RWPE1 (cell line): ENCODE measurements around the gene ASMT.
"Not testable (repeated sequence)": the region's sequence is repeated elsewhere in the genome, so short reads cannot be mapped to it uniquely, and the experiment has no call there.

ENCODE experiments used
- CTCF ChIA-PET: fragments of 350-600 bp; sonication (Branson Sonifier 250); formaldehyde crosslinking; extraction: SDS; loops from one replicate; lab custom pipeline; 2021; lab: Yijun Ruan, JAX
- POLR2A ChIA-PET: fragments of 400-600 bp; formaldehyde crosslinking; extraction: SDS; loops from one replicate; lab custom pipeline; 2020; ENCODE audit warnings: antibody characterized with exemption; ENCODE audit not compliant: low non-redundant PET; lab: Yijun Ruan, JAX
- DNase-seq: peaks from one replicate; pipeline ENCODE4 v3.0.0; 2012; ENCODE audit warnings: low spot score
- H3K27ac ChIP-seq: fragments of 450-650 bp; 2 replicates; pipeline ENCODE4 v1.5.1; 2017
- TF ChIP-seq, protein P1 (sequence below): fragments of 450-650 bp; conservative IDR thresholded peaks from 2 replicates; pipeline ENCODE4 v1.5.1; 2017; ENCODE audit warnings: low read depth, mild to moderate bottlenecking

Gene ASMT

DNA sequence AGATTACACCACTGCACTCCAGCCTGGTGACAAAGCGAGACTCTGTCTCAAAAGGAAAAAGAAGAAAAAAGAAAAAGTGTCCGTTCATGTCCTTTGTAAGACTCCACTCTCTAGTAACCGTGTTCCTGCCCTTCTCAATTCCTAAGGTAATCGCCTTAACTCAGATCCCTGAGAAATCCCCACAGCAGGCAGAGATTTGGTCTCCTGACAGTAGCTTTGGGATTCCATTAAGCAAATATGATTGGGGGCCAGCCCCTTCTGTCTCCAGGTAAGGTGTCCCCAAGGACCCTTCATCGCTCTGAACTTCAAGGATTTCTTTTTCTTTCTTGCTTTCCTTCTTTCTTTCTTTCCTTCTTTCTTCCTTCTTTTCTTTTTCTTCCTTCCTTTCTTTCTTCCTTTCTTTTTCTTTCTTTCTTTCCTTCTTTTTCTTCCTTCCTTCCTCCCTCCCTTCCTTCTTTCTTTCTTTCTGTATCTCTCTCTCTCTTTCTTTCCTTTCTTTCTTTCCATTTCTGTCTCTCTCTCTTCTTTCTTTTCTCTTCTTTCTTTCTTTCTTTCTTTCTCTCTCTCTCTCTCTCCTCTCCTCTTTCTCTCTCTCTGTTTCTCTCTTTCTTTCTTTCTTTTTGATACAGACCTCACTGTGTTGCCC lies 2.1 kb upstream of the ASMT start:
- TF ChIP-seq, protein P1, sequence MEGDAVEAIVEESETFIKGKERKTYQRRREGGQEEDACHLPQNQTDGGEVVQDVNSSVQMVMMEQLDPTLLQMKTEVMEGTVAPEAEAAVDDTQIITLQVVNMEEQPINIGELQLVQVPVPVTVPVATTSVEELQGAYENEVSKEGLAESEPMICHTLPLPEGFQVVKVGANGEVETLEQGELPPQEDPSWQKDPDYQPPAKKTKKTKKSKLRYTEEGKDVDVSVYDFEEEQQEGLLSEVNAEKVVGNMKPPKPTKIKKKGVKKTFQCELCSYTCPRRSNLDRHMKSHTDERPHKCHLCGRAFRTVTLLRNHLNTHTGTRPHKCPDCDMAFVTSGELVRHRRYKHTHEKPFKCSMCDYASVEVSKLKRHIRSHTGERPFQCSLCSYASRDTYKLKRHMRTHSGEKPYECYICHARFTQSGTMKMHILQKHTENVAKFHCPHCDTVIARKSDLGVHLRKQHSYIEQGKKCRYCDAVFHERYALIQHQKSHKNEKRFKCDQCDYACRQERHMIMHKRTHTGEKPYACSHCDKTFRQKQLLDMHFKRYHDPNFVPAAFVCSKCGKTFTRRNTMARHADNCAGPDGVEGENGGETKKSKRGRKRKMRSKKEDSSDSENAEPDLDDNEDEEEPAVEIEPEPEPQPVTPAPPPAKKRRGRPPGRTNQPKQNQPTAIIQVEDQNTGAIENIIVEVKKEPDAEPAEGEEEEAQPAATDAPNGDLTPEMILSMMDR = no peak
- no peak overlapping the region for H3K27ac ChIP-seq
- ChIA-PET POLR2A (no interaction called here), CTCF (no interaction called here)
- DNase-seq = no peak

DNA sequence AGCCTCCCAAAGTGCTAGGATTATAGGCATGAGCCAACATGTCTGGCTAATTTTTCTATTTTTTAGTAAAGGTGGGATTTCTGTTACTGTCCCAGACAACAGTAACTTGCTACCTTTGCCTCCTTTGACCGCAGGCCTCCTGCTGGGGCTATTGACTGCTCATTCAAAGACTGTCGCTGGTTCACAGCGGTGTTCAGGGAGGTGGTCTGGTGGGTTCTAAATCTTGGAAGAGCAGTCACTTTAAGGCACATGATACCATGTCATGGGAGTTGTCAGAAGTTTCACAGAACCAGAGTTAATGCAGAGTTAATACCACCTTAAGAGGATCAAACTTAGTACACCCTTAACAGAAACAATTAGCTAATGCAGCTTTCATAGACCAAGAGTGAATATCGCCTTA lies 3.8 kb downstream of the ASMT start:
- ChIA-PET CTCF (no interaction called here), POLR2A (no interaction called here)
- TF ChIP-seq, protein P1 = no peak
- no peak overlapping the region for H3K27ac ChIP-seq
- no peak for DNase-seq

DNA sequence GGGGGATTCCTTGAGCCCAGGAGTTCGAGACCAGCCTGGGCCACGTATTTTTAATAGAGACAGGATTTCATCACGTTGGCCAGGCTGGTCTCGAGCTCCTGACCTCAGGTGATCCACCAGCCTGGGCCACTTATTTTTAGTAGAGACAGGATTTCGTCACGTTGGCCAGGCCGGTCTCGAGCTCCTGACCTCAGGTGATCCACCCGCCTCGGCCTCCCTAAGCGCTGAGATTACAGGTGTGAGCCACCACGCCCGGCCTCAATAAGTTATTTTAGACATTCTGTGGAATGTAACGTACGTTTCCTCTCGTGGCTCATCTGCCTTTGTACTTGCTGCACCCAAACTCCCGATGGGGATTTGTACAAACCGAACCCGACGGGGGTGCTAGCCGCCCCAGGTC lies 8.8 kb downstream of the ASMT start:
- no peak overlapping the region for H3K27ac ChIP-seq
- ChIA-PET POLR2A (no interaction called here), CTCF (no interaction called here)
- TF ChIP-seq, protein P1 = no peak
- no peak for DNase-seq

GRCh38 chrX:1624158-1624860 lies 9.4 kb downstream of the ASMT start:
- POLR2A ChIA-PET, CTCF ChIA-PET, DNase-seq, H3K27ac ChIP-seq: not testable (repeated sequence)

DNA sequence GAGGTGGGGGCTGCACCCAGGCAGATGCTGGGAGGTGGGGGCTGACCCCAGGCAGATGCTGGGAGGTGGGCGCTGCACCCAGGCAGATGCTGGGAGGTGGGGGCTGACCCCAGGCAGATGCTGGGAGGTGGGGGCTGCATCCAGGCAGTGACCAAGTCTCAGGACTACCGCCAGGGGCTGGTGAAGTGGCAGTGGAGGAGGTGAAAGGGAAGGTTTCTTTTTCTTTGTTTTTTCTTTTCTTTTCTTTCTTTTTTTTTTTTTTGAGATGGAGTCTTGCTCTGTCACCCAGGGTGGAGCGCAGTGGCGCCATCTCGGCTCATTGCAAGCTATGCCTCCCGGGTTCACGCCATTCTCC lies 10.0 kb downstream of the ASMT start:
- POLR2A ChIA-PET, DNase-seq, CTCF ChIA-PET, H3K27ac ChIP-seq: not testable (repeated sequence)

GRCh38 chrX:1629244-1629643 lies 14.4 kb downstream of the ASMT start:
- ChIA-PET CTCF (no interaction called here), POLR2A (no interaction called here)

DNA sequence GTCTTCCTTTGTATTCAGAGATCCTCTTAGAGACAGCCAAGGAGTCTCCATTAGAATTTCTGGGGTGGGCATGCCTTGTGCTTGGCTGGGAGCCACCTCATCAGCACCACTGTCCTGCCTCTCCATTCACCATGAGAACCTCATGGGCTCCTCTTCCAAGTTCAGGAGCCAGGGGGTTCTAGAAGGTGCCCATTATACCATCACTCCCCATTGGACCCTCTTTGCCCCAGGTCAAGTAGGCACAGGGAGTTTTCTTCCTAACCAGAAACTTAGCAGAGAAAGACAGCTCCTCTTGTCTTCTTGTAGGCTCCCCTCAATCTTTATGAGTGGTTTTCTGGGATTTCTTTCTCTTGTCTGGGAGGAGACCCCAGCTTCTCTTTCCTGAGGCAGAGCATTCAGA lies 31.1 kb downstream of the ASMT start:
- POLR2A ChIA-PET = no interaction called here
- no peak overlapping the region for H3K27ac ChIP-seq
- CTCF ChIA-PET = no interaction called here
- TF ChIP-seq, protein P1 = no peak
- no peak for DNase-seq

More at GRCh38 chrX:1629244-1629643, 14.4 kb downstream of the ASMT start:
- DNase-seq = no peak
- TF ChIP-seq, protein P1 = no peak
- H3K27ac ChIP-seq = no peak overlapping the region
